ENCODE measurements around the gene CRCP. TPM values are rescaled to one million over a fixed set of nuclear protein-coding genes. Genes with fewer than 3 reads are reported as not detected.
A peak's percentile ranks its signal among the peaks of the same experiment; 100 is the strongest.

The CRCP gene
- polyA plus RNA-seq, 2 of the 4 experiments (the other 2 are of a cell fraction), result 33.1 to 40.3 TPM

GRCh38 chr7:66181845-66182244 lies 67.2 kb downstream of the CRCP start:
- no peak for ATAC-seq

GRCh38 chr7:66182920-66183319 lies 68.3 kb downstream of the CRCP start:
- ChIA-PET POLR2A (no interaction called here), CTCF (interaction anchor here (0.6 kb wide), 1 partner anchor 21 kb away, joined by 3 read pairs; no protein-coding TSS in a partner anchor)
- no peaks in the 10 kb centered on the region for H3K4me1 ChIP-seq
- H3K27ac ChIP-seq, result no peak overlapping the region
- ATAC-seq, result no peak
- no peak for DNase-seq (ENCODE audit: low read depth in 1 of 2, low spot score in 1 of 2)
- TF ChIP-seq HOXB13 (CRISPR knock-in tag; IDR thresholded peaks at IDR 0.05; ENCODE audit: low read depth) (no peak), NPAS2 (CRISPR knock-in tag; IDR thresholded peaks at IDR 0.05; ENCODE audit: borderline replicate concordance) (no peak), E2F6 (IDR thresholded peaks at IDR 0.05; ENCODE audit: borderline replicate concordance, low read depth) (no peak), HES2 (IDR thresholded peaks at IDR 0.05) (no peak), CHD2 (IDR thresholded peaks at IDR 0.05; ENCODE audit: low read length, partially characterized antibody) (no peak), POLR2A (IDR thresholded peaks at IDR 0.05; ENCODE audit: low read length) (no peak), KDM5A (IDR thresholded peaks at IDR 0.05) (no peak), PBX3 (IDR thresholded peaks at IDR 0.05) (no peak), POLR2AphosphoS2 (conservative IDR thresholded peaks at IDR 0.05; ENCODE audit: low read length) (no peak), EHMT2 (IDR thresholded peaks at IDR 0.05; ENCODE audit: low read depth) (no peak), MAZ (IDR thresholded peaks at IDR 0.05; ENCODE audit: borderline replicate concordance, low read depth, low read length) (no peak), HOXA7 (CRISPR knock-in tag; IDR thresholded peaks at IDR 0.05) (no peak), TP53 (CRISPR knock-in tag; IDR thresholded peaks at IDR 0.05) (no peak), FOSB (CRISPR knock-in tag; IDR thresholded peaks at IDR 0.05) (no peak), KDM1A (IDR thresholded peaks at IDR 0.05; ENCODE audit: low read depth) (no peak)
- no peak for FAIRE-seq
- H3K9me3 ChIP-seq, result peaks cover 4% of the 10 kb centered on the region; the same call in 1 of the 3 replicates
- H3K4me3 ChIP-seq, result no peak overlapping the region
- no peak overlapping the region for H3K4me2 ChIP-seq
- 91% methylated on average over 6 of the region's 6 CpGs for WGBS (ENCODE audit: missing lambda C conversion rate)

More at GRCh38 chr7:66181845-66182244, 67.2 kb downstream of the CRCP start:
- no peak overlapping the region for H3K4me3 ChIP-seq
- no peak overlapping the region for H3K4me2 ChIP-seq
- no peaks in the 10 kb centered on the region for H3K4me1 ChIP-seq
- POLR2A ChIA-PET, result no interaction called here
- DNase-seq (ENCODE audit: low read depth in 1 of 2, low spot score in 1 of 2) (no peak), FAIRE-seq (no peak)
- no peak overlapping the region for H3K27ac ChIP-seq
- H3K9me3 ChIP-seq, result peaks cover 4% of the 10 kb centered on the region; the same call in 1 of the 3 replicates
- TF ChIP-seq ZNF302 (CRISPR knock-in tag; IDR thresholded peaks at IDR 0.05) (no peak), EHMT2 (IDR thresholded peaks at IDR 0.05; ENCODE audit: low read depth) (no peak)
- CTCF ChIA-PET, result interaction anchor here (0.6 to 0.7 kb wide), 2 partner anchors 23 to 24 kb away, joined by 3 read pairs; partner anchors contain the start of gene TPST1
- whole genome bisulfite sequencing (ENCODE audit: missing lambda C conversion rate), result 91% methylated on average over 2 of the region's 2 CpGs

GRCh38 chr7:66183700-66184099 lies 69.1 kb downstream of the CRCP start:
- FAIRE-seq (no peak), ATAC-seq (peak; percentile 47 to 51; a peak in 4 of 6 replicates), DNase-seq (ENCODE audit: low read depth in 1 of 2, low spot score in 1 of 2) (peak in 1 of 2 experiments; percentile 43)
- ChIA-PET POLR2A (no interaction called here), CTCF (no interaction called here)
- no peaks in the 10 kb centered on the region for H3K9me3 ChIP-seq
- 56% methylated on average over 2 of the region's 2 CpGs for WGBS (ENCODE audit: missing lambda C conversion rate)
- no peak overlapping the region for H3K4me2 ChIP-seq
- TF ChIP-seq ZNF302 (CRISPR knock-in tag; IDR thresholded peaks at IDR 0.05) (no peak), HOXA7 (CRISPR knock-in tag; IDR thresholded peaks at IDR 0.05) (no peak), CHD4 (IDR thresholded peaks at IDR 0.05; ENCODE audit: borderline replicate concordance) (no peak), PBX3 (IDR thresholded peaks at IDR 0.05) (no peak), JUNB (IDR thresholded peaks at IDR 0.05) (no peak), KDM1A (IDR thresholded peaks at IDR 0.05; ENCODE audit: low read depth) (no peak), POLR2AphosphoS2 (conservative IDR thresholded peaks at IDR 0.05; ENCODE audit: low read length) (no peak), POLR2A (IDR thresholded peaks at IDR 0.05; ENCODE audit: low read length) (no peak), NR3C1 (IDR thresholded peaks at IDR 0.05) (no peak), SREBF2 (IDR thresholded peaks at IDR 0.05) (no peak), BCL3 (IDR thresholded peaks at IDR 0.05) (no peak), ATOH8 (CRISPR knock-in tag; IDR thresholded peaks at IDR 0.05; ENCODE audit: low read depth) (no peak), KDM5A (IDR thresholded peaks at IDR 0.05) (no peak)
- no peak overlapping the region for H3K4me3 ChIP-seq
- H3K4me1 ChIP-seq, result no peaks in the 10 kb centered on the region
- H3K27ac ChIP-seq, result no peak overlapping the region

All from A549 (cell line).